ENCODE data around the gene MOV10L1.

Gene MOV10L1

GRCh38 chr22:50188356-50188755 lies 98.5 kb downstream of the MOV10L1 start:
- DNase-seq (ENCODE audit: low read depth, low spot score) = no peak

DNA sequence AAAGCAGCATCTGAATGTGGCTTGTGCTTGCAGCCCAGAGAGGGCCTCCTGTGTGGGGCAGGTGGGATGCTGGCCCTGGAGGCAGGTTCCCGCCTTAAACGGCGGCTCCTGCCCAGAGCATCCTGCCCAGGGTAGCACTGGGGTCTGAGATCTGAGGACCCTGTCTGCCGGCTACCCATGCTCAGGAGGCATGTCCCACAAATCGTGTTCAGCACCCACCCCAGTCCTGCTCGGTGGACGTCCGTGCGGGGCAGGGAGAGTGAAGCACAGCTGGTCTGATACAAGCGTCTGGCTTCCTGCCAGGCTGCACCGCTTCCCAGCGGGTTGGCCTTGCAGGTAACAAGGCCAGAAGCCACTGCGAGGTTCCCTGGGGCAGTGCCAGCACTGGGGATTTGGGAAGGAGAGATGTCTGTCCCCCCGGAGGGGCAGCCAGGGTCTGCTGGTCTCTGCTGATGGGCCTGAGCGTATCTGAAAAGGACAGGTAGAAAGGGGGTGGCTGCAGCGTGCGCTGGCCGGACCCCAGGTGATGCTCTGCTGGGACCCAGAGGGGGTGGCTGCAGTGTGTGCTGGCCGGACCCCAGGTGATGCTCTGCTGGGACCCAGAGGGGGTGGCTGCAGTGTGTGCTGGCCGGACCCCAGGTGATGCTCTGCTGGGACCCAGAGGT lies 99.5 kb downstream of the MOV10L1 start:
- DNase-seq (ENCODE audit: low read depth, low spot score) = no peak

DNA sequence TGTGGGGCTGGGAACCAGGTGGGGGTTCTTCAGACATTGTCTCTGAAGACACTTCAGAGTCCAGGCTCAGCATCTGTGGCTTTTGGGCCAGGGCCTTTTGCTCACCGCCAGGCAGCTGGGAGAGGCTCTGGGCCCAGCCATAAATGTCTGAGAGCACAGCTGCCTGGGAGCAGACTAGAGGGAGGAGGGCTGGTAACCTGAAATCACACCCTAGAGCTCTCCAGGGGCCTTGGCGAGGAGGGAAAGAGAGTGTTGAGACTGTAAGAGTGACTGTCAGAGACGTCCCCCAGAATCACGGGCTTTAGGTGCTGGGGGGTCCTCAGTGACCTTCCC lies 100.0 kb downstream of the MOV10L1 start:
- no peak for DNase-seq (ENCODE audit: low read depth, low spot score)

- DNase-seq (ENCODE audit: low read depth, low spot score) = no peak
These were observed 100.6 kb downstream of the MOV10L1 start for GRCh38 chr22:50190182-50190940.

DNA sequence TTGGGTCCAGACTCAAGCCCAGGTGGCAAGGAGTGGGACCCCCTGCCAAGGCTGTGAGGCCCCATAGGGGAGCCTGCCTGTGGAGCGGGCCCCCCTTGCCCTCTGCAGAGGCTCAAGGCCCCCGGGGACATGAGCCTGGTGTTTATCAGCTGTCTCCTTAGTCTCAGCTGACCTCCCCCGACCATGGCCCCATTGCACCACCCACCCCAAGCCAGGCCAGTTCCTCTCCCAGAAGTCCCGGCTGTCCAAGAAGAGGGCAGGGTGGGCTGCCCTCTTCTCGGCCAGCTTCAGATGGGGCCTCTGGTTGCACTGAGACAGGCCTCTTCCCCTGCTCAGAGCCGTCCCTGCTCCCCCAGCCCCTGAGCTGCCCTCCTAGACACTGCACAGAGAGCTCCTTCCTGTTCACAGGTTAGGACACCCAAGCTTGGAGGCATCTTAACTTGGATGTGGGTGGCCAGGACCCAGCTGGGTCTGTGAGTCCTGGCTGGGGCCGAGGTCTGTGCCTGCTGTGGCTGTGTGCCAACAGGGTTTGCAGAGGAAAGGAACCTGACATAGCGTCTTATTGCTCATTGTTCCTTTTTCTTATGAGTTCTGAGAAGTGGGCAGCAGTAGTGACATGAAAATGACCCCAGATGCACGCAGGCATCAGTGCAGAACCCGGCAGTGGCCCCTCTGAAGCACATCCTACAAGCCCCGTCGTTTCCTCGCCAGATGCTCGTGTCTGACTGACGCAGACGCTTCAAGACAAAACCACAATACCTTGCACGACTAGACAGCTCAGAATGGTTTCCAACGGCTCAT lies 101.3 kb downstream of the MOV10L1 start:
- no peak for DNase-seq (ENCODE audit: low read depth, low spot score)

- no peak for DNase-seq (ENCODE audit: low read depth, low spot score)
These were observed 102.8 kb downstream of the MOV10L1 start for GRCh38 chr22:50192436-50193204.

GRCh38 chr22:50193621-50194020 lies 103.8 kb downstream of the MOV10L1 start:
- DNase-seq (ENCODE audit: low read depth, low spot score) = no peak

- no peak for DNase-seq (ENCODE audit: low read depth, low spot score)
These were observed 104.4 kb downstream of the MOV10L1 start for GRCh38 chr22:50194037-50194805.

- no peak for DNase-seq (ENCODE audit: low read depth, low spot score)
These were observed 106.5 kb downstream of the MOV10L1 start for GRCh38 chr22:50196256-50196655.

DNA sequence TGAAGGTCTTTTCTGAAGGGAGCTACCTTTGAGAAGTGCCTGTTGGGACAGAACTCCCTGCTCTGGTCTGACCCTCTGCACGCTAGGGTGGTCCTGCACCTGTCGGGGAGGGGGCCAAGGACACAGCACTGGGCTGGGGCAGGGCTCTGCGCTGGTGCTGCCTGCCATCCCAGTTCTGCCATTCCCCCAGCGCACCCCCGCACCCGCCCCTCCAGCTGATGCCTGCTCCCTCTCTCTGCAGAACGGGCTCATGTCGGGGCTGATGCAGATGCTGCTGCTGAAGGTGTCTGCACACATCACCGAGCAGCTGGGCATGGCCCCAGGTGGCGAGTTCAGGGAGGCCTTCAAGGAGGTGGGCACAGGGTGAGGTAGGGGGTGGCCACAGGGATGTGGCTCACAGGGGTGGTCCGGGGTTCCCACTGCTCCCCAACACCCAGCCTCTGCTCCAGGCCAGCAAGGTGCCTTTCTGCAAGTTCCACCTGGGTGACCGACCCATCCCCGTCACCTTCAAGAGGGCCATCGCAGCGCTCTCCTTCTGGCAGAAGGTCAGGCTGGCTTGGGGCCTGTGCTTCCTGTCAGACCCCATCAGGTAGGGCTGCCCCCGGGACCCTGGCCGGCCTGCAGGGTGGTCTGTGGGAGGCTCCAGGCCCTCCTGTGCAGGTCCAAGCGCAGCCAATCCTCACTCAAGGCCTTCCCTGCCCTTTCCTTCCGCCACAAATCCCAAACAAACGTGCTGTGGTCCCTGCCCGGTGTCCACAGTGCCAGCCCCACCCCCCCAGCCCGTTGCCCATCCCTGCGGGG lies 107.4 kb downstream of the MOV10L1 start:
- no peak for DNase-seq (ENCODE audit: low read depth, low spot score)

DNA sequence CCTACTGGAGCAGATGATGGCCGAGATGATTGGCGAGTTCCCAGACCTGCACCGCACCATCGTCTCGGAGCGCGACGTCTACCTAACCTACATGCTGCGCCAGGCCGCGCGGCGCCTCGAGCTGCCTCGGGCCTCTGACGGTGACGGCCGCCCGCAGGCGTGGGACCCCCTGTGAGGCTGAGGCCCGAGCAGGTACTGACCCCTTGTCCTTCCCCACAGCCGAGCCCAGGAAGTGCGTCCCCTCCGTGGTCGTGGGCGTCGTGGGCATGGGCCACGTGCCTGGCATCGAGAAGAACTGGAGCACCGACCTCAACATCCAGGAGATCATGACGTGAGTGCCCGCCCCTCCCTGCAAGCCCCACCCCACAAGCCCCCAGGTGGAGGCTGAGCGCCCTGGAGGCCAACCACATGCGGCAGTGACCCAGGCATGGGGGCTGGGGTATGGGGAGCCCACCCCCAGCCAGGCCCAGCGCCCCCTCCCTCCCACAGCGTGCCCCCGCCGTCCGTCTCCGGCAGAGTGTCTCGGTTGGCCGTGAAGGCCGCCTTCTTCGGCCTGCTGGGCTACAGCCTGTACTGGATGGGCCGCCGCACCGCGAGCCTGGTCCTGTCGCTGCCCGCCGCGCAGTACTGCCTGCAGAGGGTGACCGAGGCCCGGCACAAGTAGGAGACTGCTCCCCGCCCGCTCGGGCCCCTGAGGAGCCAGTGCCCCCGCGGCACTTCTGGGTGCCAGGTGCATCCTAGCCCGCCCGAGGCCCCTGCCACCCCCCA lies 108.2 kb downstream of the MOV10L1 start:
- DNase-seq (ENCODE audit: low read depth, low spot score) = no peak

DNA sequence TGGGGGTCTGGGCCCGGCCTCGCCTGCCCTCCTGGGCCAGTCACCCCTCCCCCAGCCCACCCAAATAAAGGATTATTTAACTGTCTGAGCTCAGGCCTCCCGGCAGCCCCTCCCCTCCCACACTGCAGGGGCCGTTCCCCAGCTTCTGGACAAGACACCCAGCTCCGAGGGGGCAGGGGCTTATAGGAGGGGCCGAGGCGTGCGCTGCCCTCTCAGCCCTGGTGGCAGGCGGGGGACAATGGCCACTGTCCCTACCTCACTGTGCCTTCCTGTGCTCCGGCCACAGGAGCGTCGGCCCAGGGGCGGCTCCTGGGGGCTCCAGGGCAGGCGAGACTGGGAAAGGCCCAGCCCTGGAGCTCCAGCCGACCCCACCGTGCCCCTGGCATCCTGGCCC lies 108.8 kb downstream of the MOV10L1 start:
- no peak for DNase-seq (ENCODE audit: low read depth, low spot score)

DNA sequence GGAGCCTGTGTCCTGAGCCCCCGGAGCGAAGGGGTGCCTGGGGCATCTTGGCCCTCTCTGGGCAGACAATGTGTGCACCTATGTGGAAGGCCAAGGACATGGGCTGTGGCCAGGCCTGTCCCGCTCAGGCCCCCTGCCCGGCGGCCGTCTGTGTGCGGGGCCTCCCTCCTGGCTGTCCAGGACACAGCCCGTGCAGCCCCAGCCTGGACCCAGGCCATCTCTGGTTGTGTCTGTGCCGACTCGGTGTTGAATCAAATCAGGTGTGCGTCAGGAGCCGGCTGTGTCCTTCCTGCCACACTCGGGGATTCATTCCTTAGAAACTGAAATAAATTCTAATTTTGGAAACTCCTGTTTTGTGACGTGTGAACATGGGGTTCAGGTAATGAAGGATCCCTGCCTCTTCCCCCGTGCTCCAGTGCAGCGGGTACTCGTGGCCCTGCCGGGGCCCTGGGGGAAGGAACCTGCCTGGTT lies 109.5 kb downstream of the MOV10L1 start:
- DNase-seq (ENCODE audit: low read depth, low spot score) = no peak

DNA sequence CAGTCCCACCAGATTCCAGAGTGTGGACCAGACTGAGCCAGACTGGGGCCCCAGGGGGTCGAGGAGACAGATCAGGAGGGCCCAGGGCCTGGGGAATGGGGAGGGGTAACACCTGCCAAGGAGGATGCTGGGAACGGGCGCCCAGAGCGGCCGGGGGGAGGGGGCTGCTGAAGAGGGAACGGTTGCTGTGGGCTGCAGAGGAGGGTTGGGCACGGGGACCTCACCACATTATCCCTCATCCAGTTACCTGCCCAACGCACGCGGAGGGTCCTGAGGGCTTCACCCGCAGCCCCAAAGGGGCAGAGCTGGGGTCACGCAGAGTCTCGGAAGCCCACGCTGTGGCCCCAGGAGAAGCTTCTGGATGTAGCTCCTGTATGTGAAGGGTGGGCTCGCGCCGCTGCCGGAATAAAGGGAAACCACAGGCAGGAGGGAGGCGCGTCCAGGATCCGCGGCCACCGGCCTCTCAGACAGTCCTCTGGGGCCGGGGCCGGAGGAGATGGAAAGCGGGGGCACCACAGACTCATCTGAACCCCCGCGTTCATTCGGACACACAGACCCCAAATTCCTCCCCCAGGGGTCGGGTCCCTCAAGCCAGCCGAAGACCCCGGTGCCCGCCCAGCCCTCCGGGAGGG lies 110.1 kb downstream of the MOV10L1 start:
- no peak for DNase-seq (ENCODE audit: low read depth, low spot score)

- no peak for DNase-seq (ENCODE audit: low read depth, low spot score)
These were observed 110.8 kb downstream of the MOV10L1 start, which contains the start of gene SELENOO for GRCh38 chr22:50200461-50201190. Gene SELENOO (plus strand): TSS chr22:50201011. CDS start chr22:50201037, 26 bp downstream.

GRCh38 chr22:50201191-50202129 lies 111.7 kb downstream of the MOV10L1 start:
- no peak for DNase-seq (ENCODE audit: low read depth, low spot score)

- no peak for DNase-seq (ENCODE audit: low read depth, low spot score)
These were observed 112.4 kb downstream of the MOV10L1 start for GRCh38 chr22:50202130-50202666.
